Endothelial cell of hepatic sinusoid (primary cell): Measurements from ENCODE around the gene PIK3CB.

Experiments
- in situ Hi-C: cut with HindIII; loops from 2 replicates; pipeline ENCODE4 v1.10.0; 2017; ENCODE audit warnings: low sequenced_read_pairs

The PIK3CB gene

DNA sequence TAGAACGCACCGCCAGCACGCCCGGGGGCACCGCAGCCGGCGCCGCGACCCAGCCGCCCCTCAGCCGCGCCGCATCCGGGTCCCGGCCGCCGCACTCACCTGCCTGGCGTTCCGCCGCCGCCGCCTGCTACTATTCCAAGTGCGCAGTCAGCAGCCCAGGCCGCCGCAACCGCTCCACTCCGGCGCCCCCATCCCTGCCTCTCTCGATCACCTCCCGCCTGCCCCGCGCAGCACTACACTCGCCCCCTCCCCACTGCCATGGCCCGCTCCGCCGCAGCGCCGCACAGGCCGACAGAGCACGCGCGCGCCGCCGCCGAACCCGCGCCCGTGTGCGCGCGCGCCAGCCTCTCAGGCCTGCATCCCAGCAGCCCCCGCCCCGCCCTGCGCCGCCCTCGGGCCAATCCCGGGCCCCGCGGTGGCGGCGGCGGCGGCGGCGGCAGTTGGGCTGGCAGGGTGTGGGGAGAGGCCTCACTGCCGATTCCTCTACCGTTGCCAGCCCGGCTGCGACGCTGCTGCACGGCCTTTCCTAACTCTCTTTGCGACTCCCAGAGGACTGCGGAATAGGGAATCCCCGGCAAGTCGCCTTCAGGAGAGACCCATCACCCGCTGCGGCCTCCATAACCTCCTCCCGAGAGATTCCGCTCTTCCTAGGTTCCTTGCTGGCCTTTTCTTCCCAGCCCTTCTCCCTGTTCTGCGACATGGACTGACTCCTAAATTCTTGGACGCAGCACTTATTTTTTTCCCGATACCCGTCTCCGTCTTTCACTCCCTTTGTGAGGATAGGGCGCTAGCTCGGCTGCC is at the start of gene PIK3CB:
PIK3CB (minus strand) TSS at position 333 of the 801 bp plus-strand sequence. CDS start 75,585 bp downstream, outside the sequence.
- in situ Hi-C loops: no loop called here

DNA sequence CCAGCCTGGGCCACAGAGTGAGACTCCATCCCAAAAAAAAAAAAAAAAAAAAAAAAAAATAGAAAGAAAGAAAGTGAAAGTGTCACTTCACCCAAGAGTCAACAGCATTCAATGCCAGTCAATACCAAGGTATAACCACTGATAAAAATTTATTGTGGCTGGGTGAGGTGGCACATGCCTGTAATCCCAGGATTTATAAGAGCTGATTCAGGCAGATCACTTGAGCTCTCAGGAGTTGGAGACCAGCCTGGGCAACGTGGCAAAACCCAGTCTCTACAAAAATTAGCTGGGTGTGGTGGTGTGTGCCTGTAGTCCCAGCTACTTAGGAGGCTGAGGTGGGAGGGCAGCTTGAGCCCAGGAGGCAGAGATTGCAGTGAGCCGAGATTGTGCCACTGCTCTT is 46.5 kb upstream of the PIK3CB start:
- in situ Hi-C loops: no loop called here

DNA sequence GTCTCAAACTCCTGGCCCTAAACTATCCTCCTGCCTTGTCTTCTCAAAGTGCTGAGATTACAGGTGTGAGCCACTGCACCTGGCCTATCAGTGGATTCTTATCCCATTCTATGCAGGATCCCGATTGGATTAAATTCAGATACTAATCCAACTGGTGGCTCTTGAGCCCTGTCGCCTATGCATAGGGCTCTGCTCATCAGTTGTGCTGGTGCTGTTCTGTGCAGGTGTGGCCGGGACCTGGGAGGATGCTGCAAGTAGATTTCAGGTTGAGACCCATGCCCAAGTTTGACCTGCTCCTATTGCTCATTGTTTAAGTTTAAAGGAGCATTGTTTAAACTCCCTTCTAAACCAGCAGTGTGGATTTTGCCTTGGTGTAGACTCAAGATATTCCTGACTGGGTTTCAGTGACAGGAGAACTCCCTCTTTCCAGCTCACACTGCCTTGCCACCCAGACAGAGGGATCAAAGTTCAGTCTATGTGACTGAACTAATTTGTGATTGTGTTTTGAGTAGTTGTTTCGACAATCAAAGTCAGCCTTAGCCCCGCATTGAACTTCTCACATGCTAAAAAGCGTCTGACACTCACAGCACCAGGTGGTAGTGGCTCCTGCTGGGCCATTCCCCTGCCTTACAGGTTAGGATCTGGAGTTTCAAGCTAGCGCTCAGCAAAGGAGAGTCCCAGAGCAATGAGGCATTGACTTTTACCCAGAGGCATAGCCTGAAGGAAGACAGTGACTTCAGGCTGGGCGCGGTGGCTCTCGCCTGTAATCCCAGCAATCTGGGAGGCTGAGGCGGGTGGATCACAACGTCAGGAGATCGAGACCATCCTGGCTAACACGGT is 45.0 kb upstream of the PIK3CB start:
- in situ Hi-C loops: no loop called here

GRCh38 chr3:138877226-138877625 is 42.5 kb upstream of the PIK3CB start:
- in situ Hi-C loops: no loop called here

DNA sequence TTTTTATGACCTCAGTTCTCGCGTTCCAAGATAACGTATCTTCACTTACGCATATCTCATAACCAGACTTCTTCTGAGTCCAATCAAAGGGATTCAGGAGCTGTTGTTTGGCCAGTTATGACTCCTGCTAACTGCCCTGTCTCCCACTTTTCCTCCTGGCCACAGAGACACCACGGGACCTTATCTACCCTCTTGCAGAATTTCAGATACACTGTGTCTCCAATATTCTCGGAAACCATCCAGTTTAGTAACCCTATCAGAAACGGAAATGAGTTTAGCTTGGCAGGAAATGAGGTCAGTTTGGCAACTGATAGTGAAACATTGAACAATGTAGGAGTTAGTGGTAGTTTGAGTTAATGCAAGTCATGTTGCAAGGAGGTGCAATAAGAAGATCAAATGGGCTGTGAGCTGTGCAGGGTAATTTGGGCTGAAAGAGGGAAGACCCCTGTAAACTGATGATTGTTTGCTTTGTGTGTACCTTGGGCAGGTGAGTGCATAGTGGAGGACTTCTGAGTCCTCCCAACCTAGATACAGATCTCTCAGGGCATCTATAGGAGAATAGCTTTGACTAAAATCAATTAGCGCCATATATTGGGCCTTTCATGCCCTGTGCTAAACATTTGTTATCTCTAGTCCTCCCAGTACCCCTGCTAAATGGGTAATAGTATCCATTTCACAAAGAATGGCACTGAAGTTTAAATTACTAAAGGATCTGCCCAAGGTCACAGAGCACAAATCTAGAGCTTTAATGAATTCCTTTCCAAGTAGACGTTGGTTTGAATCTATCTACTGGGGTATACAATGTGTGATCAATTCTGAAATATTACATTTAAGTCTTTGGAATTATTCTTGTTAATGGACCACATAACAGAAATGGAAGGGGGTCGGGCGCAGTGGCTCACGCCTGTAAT is 41.3 kb upstream of the PIK3CB start:
- in situ Hi-C loops: no loop called here

- in situ Hi-C loops: no loop called here
Measured at GRCh38 chr3:138875096-138875753, 40.5 kb upstream of the PIK3CB start.

DNA sequence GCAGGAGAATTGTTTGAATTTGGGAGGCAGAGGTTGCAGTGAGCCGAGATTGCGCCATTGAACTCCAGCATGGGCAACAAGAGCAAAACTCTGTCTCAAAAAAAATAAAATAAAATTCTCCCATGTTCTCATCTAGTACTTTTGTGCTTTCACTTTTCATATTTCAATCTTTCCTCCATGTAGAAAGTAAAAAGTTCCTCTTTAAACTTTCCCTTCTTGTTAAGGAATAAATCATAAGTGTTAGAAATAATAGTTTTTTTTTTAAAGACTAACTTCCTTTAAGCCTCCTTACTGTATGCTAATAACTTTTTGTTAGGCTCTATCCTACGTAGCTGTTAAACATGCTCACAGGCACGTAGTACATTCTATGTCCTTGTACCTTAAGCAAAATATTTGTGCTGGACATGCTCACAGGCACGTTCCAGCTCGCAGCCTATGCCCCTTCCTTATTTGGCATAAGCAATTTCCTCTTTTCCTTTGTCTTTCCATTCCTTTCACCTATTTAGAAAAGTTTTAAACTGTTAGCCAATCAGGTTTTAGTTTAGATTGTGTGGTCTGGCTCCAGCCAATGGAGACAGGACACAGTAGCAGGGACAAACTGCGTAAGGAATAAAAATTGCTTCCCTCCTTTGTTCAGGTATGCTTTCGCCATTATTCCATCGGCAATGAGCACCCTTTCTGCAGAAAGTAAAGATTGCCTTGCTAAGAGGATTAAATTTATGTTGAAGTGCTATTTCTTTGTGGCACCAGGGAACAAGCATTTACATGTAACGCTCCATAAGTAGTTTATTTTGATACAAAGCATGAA is 38.9 kb upstream of the PIK3CB start:
- in situ Hi-C loops: no loop called here

- in situ Hi-C loops: no loop called here
Measured at GRCh38 chr3:138872632-138873031, 37.9 kb upstream of the PIK3CB start.

- in situ Hi-C loops: no loop called here
Measured at GRCh38 chr3:138867996-138868395, 33.3 kb upstream of the PIK3CB start.

GRCh38 chr3:138863776-138864113 is 29.0 kb upstream of the PIK3CB start:
- in situ Hi-C loops: no loop called here

- in situ Hi-C loops: no loop called here
Measured at GRCh38 chr3:138862924-138863775, 28.4 kb upstream of the PIK3CB start.

DNA sequence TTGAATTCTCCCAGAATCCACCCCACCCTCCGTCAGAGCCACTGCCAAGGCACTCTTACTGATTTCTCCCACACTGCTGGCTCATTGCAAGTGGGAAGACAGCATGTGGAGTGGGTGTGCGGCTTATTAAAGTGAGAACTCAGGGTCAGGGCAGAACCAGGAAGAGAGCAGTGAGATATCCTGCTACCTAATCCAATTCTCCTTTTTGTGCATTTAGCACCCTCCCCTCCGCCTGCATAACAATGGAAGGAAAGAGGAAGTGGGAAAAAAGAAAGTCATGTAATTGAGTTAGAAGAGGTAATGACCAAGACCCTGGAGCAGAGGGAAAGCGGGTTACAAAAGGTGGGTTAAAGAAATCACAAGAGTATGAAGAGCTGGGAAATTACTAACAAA is 27.8 kb upstream of the PIK3CB start:
- in situ Hi-C loops: no loop called here

- in situ Hi-C loops: no loop called here
Measured at GRCh38 chr3:138861798-138862197, 27.1 kb upstream of the PIK3CB start.

GRCh38 chr3:138856799-138857198 is 22.1 kb upstream of the PIK3CB start:
- in situ Hi-C loops: no loop called here

- in situ Hi-C loops: no loop called here
Measured at GRCh38 chr3:138854940-138855339, 20.2 kb upstream of the PIK3CB start.

GRCh38 chr3:138854204-138854603 is 19.5 kb upstream of the PIK3CB start:
- in situ Hi-C loops: no loop called here

- in situ Hi-C loops: no loop called here
Measured at GRCh38 chr3:138850151-138850550, 15.4 kb upstream of the PIK3CB start.

GRCh38 chr3:138849222-138849940 is 14.7 kb upstream of the PIK3CB start:
- in situ Hi-C loops: no loop called here
